Endothelial cell of umbilical vein (primary cell): Measurements from ENCODE around the gene LIN28A. TPM values are rescaled to one million over a fixed set of nuclear protein-coding genes. Genes with fewer than 3 reads are reported as not detected.

Experiments
- BruUV-seq: library from RNA; stranded (reverse); fragments of 400-500 nt; replicated peaks from 2 replicates; lab custom pipeline; 2021; lab: Mats Ljungman, UMichigan
- CTCF ChIA-PET: fragments of 300-600, 350-600 bp; sonication (Branson Sonifier 250); formaldehyde crosslinking; loops from one replicate; lab custom pipeline; 2021; ENCODE audit warnings: antibody characterized with exemption, inconsistent platforms; lab: Charles Lee
- POLR2A ChIA-PET: fragments of 300-600, 350-600 bp; sonication (Branson Sonifier 250); formaldehyde crosslinking; loops from one replicate; lab custom pipeline; 2021; ENCODE audit warnings: antibody characterized with exemption, inconsistent platforms; lab: Charles Lee
- DNase-seq: peaks from one replicate; pipeline ENCODE4 v3.0.0-alpha.2; 2011; ENCODE audit warnings: low read depth, low spot score
- FAIRE-seq: peaks from 2 replicates; lab custom pipeline; 2011; peaks lifted over from hg19 to GRCh38; lab: Jason Lieb, UNC
- H2AFZ ChIP-seq: 2 replicates; pipeline ENCODE4 v1.6.0; 2012; ENCODE audit warnings: low read depth, low read length, control low read depth, inconsistent platforms
- H3K27ac ChIP-seq: 2 replicates; pipeline ENCODE4 v1.5.1; 2011; ENCODE audit warnings: low read depth, mild to moderate bottlenecking, control low read depth, low read length, moderate library complexity; ENCODE audit not compliant: insufficient read depth
- H3K27me3 ChIP-seq, 2 experiments: 2 replicates each; pipeline versions ENCODE4 v1.6.0 to v1.6.1; 2011; ENCODE audit warnings: low read length in 2 of 2, mixed read lengths in 1 of 2; ENCODE audit not compliant: control insufficient read depth in 2 of 2, insufficient read depth in 2 of 2
- H3K36me3 ChIP-seq, 2 experiments: 2 replicates in 1 of 2; 3 replicates in 1 of 2; pipeline ENCODE4 v1.5.1; 2011; ENCODE audit warnings: low read length in 2 of 2, mild to moderate bottlenecking in 1 of 2, moderate library complexity in 1 of 2; ENCODE audit not compliant: control insufficient read depth in 2 of 2, insufficient read depth in 2 of 2; ENCODE audit errors: extremely low read depth in 1 of 2
- H3K4me1 ChIP-seq: 3 replicates; pipeline ENCODE4 v1.5.1; 2011; ENCODE audit warnings: mild to moderate bottlenecking, low read length; ENCODE audit not compliant: control insufficient read depth, insufficient read depth; ENCODE audit errors: extremely low read depth
- H3K4me2 ChIP-seq: 2 replicates; pipeline ENCODE4 v1.6.1; 2011; ENCODE audit warnings: low read length, control low read depth, mixed read lengths; ENCODE audit not compliant: insufficient read depth
- H3K4me3 ChIP-seq, 3 experiments: fragments of 200-600 bp in 1 of 3; sonication (generic), shearing (Covaris generic) in 1 of 3; replicated peaks in 1 of 3; 2 replicates each; pipeline ENCODE4 v1.5.1; 2011 to 2016; ENCODE audit warnings: control low read depth in 3 of 3, low read length in 3 of 3, mild to moderate bottlenecking in 2 of 3, inconsistent platforms in 1 of 3, low read depth in 1 of 3, moderate library complexity in 1 of 3; ENCODE audit not compliant: insufficient read depth in 1 of 3
- H3K79me2 ChIP-seq: 2 replicates; pipeline ENCODE4 v1.6.0; 2012; ENCODE audit warnings: low read length, inconsistent platforms; ENCODE audit not compliant: control insufficient read depth, insufficient read depth
- H3K9ac ChIP-seq: replicated peaks from 2 replicates; pipeline ENCODE3; 2011; ENCODE audit warnings: low read length, control low read depth; ENCODE audit not compliant: insufficient read depth; ENCODE audit errors: extremely low read depth
- H3K9me1 ChIP-seq: replicated peaks from 3 replicates; pipeline ENCODE4 v1.6.0; 2011; ENCODE audit warnings: mild to moderate bottlenecking, low read length; ENCODE audit not compliant: control insufficient read depth, insufficient read depth; ENCODE audit errors: extremely low read depth
- H3K9me3 ChIP-seq: replicated peaks from 2 replicates; pipeline ENCODE4 v1.5.1; 2012; ENCODE audit warnings: low read length, inconsistent platforms; ENCODE audit not compliant: control insufficient read depth, insufficient read depth
- H4K20me1 ChIP-seq: replicated peaks from 2 replicates; pipeline ENCODE3; 2011; ENCODE audit warnings: mild to moderate bottlenecking, low read length; ENCODE audit not compliant: control insufficient read depth, insufficient read depth; ENCODE audit errors: extremely low read depth
- EZH2 ChIP-seq: IDR thresholded peaks from 2 replicates; pipeline ENCODE4 v1.6.1; 2012; ENCODE audit warnings: borderline replicate concordance, low read depth, mild to moderate bottlenecking, moderate library complexity, low read length, inconsistent platforms; ENCODE audit not compliant: severe bottlenecking
- FOS ChIP-seq: IDR thresholded peaks from 2 replicates; pipeline ENCODE4 v1.6.1; 2011; ENCODE audit warnings: mild to moderate bottlenecking, low read length, moderate library complexity, borderline replicate concordance; ENCODE audit not compliant: insufficient read depth
- GATA2 ChIP-seq: IDR thresholded peaks from 2 replicates; pipeline ENCODE4 v1.7.0; 2011; ENCODE audit warnings: low read depth, mild to moderate bottlenecking, moderate library complexity, mixed read lengths, low read length; ENCODE audit not compliant: insufficient read length, insufficient read depth
- JUN ChIP-seq: IDR thresholded peaks from 2 replicates; pipeline ENCODE4 v1.6.1; 2011; ENCODE audit warnings: borderline replicate concordance, low read depth; ENCODE audit not compliant: insufficient read length, insufficient read depth
- MYC ChIP-seq: IDR thresholded peaks from one replicate; pipeline ENCODE4 v1.6.1; 2011; ENCODE audit warnings: mild to moderate bottlenecking, low read depth, low read length
- POLR2A ChIP-seq: IDR thresholded peaks from 2 replicates; pipeline ENCODE4 v1.6.1; 2012; ENCODE audit warnings: low read depth, mild to moderate bottlenecking, control low read depth, low read length
- POLR2AphosphoS5 ChIP-seq: IDR thresholded peaks from 2 replicates; pipeline ENCODE4 v1.6.1; 2012; ENCODE audit warnings: low read depth, mild to moderate bottlenecking, control low read depth, low read length, moderate library complexity; ENCODE audit not compliant: insufficient read depth
- dilution Hi-C: fragments of 300-500 bp; cut with MboI; formaldehyde crosslinking; loops from one replicate; pipeline ENCODE4 v1.15.0; 2019; ENCODE audit warnings: low sequenced_read_pairs; ENCODE audit not compliant: extremely low pct_ligation_motif_present
- intact Hi-C: fragments of 100-400 bp; cut with micrococcal nuclease; formaldehyde crosslinking; loops from one replicate; pipeline ENCODE4 v1.10.0; 2022
- polyA plus RNA-seq, 4 experiments: library from polyadenylated mRNA; depleted of rRNA in 3 of 4; stranded (reverse) in 3 of 4; unstranded in 1 of 4; fragments of >200 nt; gene quantifications; 2 replicates each; pipeline versions ENCODE4 v1.2.1 to v1.2.3, GENCODE V29; 2011 to 2012; ENCODE audit warnings: missing spikeins in 1 of 4
- total RNA-seq: library from RNA; stranded (reverse); gene quantifications from 2 replicates; pipeline ENCODE4 v1.2.3, GENCODE V29; 2021
- TF ChIP-seq, protein P1 (sequence below), 2 donors: IDR thresholded peaks; 1 replicate in 1 of 2; 2 replicates in 1 of 2; pipeline ENCODE4 v1.5.1; 2011; ENCODE audit warnings: low read length in 2 of 2, mild to moderate bottlenecking in 2 of 2, moderate library complexity in 2 of 2, control low read depth in 1 of 2, inconsistent platforms in 1 of 2, low read depth in 1 of 2; ENCODE audit not compliant: insufficient read depth in 1 of 2; ENCODE audit errors: extremely low read depth in 1 of 2
- TF ChIP-seq, protein P2 (sequence below): IDR thresholded peaks from 2 replicates; pipeline ENCODE4 v1.6.1; 2011; ENCODE audit not compliant: insufficient read depth, insufficient read length

LIN28A gene
- total and polyA plus RNA-seq, 2 donors (not counting 3 experiments of a cell fraction or from before 2014, with no cell fraction given): 0.11 TPM; not detected in 1

DNA sequence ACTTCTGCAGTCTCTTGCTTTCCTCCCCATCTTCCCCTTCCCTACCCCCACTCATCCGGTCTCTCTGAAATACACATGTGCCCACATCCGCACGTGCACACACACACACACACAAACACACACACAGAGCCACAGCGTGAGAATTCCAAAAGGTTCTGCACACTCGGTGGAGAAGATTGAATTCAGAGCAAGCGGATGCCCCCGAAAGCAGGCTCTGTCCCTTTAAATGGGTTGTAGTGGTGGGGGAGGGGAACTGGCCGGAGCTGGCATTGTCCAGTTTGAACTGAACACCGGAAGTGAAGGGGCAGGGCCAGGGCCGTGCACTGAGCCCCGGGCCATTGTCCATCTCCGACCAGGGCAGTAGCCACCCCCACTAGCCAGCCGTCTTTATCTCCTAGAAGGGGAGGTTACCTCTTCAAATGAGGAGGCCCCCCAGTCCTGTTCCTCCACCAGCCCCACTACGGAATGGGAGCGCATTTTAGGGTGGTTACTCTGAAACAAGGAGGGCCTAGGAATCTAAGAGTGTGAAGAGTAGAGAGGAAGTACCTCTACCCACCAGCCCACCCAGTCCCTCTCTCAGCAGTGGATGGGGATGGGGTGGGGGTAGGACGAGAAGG lies 1.3 kb upstream of the LIN28A start:
- Histone ChIP-seq H3K9ac (no peak overlapping the region), H3K36me3 (no peaks in the 10 kb centered on the region), H2AFZ (no peak overlapping the region), H3K27ac (no peak overlapping the region), H3K4me2 (no peak overlapping the region), H3K9me3 (no peaks in the 10 kb centered on the region), H3K9me1 (no peaks in the 10 kb centered on the region), H3K4me3 (no peak overlapping the region), H4K20me1 (no peaks in the 10 kb centered on the region), H3K27me3 (peaks cover 43 to 49% of the 10 kb centered on the region in 2 experiments), H3K79me2 (no peaks in the 10 kb centered on the region), H3K4me1 (no peaks in the 10 kb centered on the region)
- DNase-seq: no peak
- POLR2A ChIA-PET: no interaction called here
- dilution Hi-C loops (no loop called here), intact Hi-C loops (no loop called here)
- CTCF ChIA-PET: interaction anchor here (1.1 kb wide), 1 partner anchor 8 kb away, joined by 33 read pairs; no protein-coding TSS in a partner anchor
- FAIRE-seq: no peak
- TF ChIP-seq MYC: no peak
- TF ChIP-seq EZH2: peak; percentile 74
- BruUV-seq: no TSS peak

- CTCF ChIA-PET: interaction anchor here (1.4 to 1.5 kb wide), 2 partner anchors 9 to 242 kb away, joined by 3 to 4 read pairs; partner anchors contain the start of gene ZNF593
- no peak overlapping the region for H2AFZ ChIP-seq
- DNase-seq (no peak), FAIRE-seq (no peak)
- no peaks in the 10 kb centered on the region for H3K9me3 ChIP-seq
- no peaks in the 10 kb centered on the region for H3K36me3 ChIP-seq
- H3K9ac ChIP-seq: no peak overlapping the region
- no TSS peak for BruUV-seq
- H3K79me2 ChIP-seq: no peaks in the 10 kb centered on the region
- POLR2A ChIA-PET: no interaction called here
- no peaks in the 10 kb centered on the region for H4K20me1 ChIP-seq
- no peak overlapping the region for H3K4me3 ChIP-seq
- H3K27ac ChIP-seq: no peak overlapping the region
- no peaks in the 10 kb centered on the region for H3K9me1 ChIP-seq
- intact Hi-C loops: no loop called here
- H3K27me3 ChIP-seq: peaks cover 53 to 60% of the 10 kb centered on the region in 2 experiments
- dilution Hi-C loops: no loop called here
- no peak overlapping the region for H3K4me2 ChIP-seq
- H3K4me1 ChIP-seq: no peaks in the 10 kb centered on the region
- TF ChIP-seq, protein P1, sequence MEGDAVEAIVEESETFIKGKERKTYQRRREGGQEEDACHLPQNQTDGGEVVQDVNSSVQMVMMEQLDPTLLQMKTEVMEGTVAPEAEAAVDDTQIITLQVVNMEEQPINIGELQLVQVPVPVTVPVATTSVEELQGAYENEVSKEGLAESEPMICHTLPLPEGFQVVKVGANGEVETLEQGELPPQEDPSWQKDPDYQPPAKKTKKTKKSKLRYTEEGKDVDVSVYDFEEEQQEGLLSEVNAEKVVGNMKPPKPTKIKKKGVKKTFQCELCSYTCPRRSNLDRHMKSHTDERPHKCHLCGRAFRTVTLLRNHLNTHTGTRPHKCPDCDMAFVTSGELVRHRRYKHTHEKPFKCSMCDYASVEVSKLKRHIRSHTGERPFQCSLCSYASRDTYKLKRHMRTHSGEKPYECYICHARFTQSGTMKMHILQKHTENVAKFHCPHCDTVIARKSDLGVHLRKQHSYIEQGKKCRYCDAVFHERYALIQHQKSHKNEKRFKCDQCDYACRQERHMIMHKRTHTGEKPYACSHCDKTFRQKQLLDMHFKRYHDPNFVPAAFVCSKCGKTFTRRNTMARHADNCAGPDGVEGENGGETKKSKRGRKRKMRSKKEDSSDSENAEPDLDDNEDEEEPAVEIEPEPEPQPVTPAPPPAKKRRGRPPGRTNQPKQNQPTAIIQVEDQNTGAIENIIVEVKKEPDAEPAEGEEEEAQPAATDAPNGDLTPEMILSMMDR (IDR thresholded peaks at IDR 0.05; ENCODE audit: extremely low read depth in 1 of 2, insufficient read depth in 1 of 2, low read depth in 1 of 2, low read length in 2 of 2): no peak
- no peak for TF ChIP-seq FOS
- no peak for TF ChIP-seq EZH2
- no peak for TF ChIP-seq POLR2AphosphoS5
- TF ChIP-seq GATA2: no peak
- TF ChIP-seq JUN: no peak
- no peak for TF ChIP-seq POLR2A
- TF ChIP-seq, protein P2, sequence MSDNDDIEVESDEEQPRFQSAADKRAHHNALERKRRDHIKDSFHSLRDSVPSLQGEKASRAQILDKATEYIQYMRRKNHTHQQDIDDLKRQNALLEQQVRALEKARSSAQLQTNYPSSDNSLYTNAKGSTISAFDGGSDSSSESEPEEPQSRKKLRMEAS: no peak
- TF ChIP-seq MYC: no peak
Measured at GRCh38 chr1:26411624-26412074, 1.0 kb downstream of the LIN28A start.
